GM18511 (cell line): Measurements from ENCODE around the gene ZNHIT3.

ENCODE experiments used
- ATAC-seq: cut with Tn5 transposase; IDR thresholded peaks from one replicate; pipeline ENCODE4 v1.9.1; 2021; ENCODE audit warnings: mild to moderate bottlenecking, moderate library complexity; ENCODE audit not compliant: unreplicated experiment

ZNHIT3 gene

DNA sequence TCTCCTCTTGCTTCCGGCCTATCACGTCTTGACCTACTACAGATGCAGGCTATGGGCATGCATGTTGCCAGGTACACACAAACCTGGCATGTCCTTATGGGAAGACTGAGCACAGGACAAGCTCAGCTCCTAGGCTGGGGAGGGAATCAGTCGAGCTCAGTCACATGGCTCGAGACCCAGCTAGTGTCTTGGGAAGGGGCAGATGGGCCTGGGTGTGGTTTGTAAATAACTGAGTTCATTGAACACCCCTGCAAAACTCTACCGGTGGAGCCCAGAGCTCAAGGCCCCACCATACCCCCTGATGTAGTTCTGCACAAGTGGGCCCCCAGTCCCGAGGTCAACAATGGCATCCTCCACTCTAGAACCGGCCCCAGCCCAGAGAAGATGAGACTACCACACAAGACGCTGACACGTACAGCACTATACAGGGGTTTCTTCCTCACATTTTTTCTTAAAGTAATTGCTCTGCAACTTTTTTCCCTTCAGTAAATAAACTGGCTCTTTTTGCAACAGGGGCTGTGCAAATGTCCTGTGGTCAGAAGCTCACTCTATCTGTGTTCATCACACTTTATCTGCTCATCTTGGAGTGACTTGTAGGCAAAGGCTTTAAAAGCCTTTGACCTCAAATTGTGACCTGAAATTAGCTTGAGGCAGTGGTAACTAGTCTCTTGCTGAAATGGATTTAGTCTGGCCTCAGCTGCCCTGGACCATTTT, 22.9 kb downstream of the ZNHIT3 start:
- ATAC-seq: no peak

DNA sequence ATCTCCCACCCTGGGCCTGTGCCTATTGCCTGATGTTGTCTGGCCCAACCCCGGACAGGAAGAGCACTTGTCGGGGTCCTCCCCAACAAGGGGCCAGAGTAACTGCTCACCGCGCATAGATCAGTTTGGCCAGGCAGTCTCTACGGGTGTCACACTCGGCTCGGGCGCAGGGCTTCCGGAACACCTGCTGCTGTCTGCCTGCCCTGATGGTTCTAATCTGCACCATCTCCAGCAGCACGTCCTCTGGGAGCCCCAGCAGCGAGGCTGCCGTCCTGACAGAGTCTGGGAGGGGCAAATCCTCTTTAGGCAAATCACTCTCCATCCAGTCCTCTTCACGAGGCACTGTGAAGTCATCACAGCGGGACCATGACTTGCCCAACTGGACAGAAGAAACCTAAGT, 24.2 kb downstream of the ZNHIT3 start:
- ATAC-seq: no peak

DNA sequence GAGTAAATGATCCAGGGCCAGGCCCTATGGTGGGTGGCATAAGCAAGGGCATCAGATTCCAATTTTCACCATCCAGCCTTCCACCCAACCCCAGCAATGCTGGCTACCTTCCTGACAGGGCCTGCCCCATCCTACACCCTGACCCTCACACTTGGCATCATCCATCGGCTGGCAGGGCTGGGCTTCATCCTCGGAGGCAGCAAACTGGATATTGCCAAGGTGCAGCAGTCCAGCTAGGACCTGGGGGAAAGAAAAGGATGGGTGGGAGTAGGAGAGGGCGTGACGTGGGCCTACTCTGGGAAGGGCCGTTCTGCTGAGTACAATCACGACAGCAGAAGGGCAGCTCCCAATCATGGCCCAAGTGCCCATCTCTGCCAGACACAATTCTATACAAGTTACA, 24.7 kb downstream of the ZNHIT3 start:
- no peak for ATAC-seq

DNA sequence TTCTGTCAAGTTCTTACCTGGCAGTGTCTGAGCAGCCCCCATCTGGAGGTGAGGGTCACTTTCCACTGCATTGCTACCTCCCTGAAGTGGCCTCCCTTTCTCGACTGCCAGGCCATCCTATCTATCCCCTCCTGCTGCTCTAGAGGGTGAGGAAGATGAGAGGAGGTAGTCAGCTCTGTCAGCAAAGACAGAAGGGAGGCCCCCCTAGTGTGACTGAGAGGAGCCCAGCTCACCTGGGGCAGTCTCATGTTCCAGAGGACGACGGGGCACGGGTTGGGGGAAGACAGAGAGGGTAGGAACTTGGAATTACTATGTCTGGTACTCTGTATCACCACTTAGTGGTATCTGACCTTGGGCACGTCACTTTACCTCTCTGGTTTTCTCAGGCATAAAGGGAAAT, 26.2 kb downstream of the ZNHIT3 start:
- ATAC-seq: no peak

DNA sequence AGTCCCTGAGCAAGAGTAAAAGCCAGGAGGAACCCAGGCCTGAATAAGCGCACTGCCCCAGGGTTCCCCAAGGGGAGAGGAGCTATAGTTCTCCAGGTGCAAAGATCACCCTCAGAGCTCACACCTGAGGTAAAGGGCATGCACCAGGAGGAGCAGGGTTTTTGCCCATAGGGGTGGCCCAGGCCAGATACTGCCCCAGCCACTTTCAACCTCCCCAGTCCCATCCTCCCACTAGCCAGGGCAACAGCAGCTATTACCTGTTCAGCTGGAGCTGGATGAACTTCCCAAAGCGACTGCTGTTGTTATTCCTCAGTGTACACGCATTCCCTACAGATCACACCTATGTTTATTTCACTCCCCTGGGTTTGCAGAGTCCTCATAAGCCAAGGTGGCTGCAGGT, 28.4 kb downstream of the ZNHIT3 start:
- ATAC-seq: no peak

DNA sequence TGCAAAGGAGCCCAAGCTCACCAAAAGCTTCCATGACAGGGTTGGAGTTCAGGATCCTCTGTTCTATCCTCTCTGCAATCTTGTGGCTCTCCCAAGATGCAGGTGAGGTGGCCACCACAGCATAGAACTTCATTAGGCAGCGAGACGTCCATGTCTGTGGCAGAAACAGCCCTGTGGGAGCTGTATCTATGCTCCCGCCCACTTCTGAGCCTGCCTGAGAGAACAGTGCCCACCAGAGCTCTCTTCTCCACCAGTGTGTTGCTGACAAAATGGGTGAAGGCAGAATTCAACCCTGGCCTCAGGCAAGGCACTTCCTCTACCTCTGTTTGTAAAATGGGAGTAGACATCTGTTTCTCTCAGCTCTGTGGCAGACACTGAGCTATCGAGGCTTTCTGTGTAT, 29.4 kb downstream of the ZNHIT3 start:
- no peak for ATAC-seq

DNA sequence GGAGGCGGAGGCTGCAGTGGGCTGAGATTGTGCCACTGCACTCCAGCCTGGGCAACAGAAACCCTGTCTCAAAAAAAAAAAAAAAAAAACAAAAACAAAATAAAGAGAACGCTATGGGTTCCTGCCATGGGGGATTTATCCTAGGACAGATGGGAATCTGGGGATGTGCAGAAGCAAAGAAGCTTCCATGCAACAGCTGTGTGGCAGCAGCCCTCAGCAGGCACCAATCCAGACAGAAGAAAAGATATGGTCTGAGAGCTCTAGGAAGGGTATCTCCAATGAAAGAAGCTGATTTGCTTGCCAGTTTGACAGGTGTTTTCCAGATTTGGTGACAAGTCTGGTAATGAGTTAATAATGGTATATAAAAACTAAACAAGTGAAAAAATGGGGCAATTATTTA, 36.6 kb downstream of the ZNHIT3 start:
- ATAC-seq: no peak

DNA sequence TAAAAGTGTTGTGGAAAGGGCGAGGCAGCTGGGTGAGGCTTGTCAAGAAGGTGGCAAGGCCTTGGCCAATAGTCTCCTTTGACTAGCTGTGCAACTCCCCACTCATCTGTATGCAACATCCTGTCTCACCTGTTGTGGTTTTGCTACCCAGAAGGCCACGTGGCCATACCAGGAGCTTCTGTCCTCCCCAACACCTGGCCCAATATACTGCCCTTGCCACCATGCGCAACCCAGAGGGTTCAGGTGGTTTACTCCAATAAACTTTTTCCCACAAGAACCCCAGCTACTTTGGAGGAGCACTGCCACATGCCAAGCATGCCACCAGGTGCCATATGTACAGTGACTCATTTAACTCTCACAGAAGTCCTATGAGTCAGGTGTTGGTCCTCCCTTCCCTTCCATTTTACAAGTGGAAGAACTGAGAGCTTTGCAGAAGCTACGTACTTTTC, 38.0 kb downstream of the ZNHIT3 start:
- ATAC-seq: no peak

DNA sequence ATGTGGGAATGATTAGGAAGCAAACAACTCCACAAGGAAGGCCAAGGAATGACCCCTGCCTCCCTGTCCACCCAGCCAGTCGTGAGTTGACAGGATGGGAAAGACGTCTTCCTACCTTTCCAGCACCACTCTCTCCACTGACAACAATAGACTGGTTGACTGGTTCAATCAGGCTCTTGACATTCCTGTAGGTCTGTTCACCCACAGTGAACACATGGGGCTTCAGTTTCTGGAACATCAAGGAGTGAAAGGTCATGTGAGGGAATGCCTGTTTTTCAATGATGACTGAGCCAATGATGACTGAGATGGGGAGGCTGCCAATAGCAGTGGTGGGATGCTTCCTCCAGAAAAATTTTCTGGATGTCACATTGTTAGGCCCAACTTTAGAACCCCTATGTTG, 38.6 kb downstream of the ZNHIT3 start:
- ATAC-seq: no peak

DNA sequence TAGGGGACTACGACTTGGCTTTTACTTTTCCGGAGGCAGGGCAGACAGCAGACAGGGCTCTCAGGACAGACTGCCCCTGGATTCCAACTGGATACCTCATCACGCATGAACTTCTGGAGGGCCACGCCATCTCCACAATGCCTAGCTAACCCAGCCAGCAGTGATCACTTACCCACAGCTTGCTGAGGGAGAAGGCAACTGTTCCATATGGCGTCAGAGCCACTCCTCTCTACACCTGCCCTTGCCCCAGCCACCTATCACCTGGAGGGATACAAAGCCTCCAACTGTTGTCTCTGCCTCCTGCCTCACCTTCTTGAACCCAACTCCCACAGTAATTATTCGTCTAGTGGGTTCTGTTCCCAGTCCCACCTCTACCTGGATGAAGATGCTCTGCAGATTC, 39.4 kb downstream of the ZNHIT3 start:
- ATAC-seq: no peak

DNA sequence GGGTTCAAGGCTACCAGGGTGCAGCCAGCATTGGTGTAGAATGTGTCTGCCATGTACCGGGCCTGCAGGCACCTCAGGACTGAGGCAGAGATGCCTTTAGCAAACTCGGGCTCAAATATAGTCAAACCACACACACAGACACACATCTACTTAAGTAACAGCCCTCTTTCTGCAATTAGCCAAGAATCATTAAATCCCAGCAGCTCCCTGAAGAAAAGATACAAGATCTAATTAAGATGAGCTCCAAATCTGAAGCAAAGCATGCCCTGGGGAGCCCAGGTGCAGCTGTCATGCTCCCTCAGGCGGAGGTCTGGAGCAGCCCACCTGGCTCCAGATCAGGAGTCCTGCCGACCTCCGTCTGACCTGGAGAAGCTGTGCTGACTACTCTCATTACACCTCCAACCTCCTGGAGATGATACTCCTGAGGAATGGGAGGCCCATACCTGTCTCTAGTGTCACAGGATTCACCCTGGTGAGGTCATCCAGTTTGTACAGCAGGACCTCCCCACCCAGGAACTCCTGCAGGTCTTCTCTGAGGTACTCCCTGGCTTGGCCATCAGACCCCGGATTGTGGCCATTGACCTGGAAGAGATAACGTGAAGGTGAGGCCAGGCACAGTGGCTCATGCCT, 41.3 kb downstream of the ZNHIT3 start:
- no peak for ATAC-seq

DNA sequence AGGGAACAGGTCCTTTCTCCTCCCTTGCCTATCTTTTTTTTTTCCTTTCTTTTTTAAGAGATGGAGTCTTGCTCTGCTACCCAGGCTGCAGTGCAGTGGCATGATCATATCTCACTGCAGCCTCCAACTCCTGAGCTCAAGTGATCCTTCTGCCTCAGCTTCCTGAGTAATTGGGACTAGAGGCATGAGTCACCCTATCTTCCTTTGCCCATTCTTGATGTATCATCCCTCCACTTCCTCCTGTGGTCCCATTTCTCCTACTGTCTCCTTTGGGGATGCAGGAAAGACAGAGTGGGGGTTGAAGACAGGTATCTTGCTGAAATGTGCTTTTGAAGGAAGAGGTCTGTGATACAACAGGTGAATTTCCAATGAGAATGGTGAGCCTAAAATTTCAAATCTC, 42.6 kb downstream of the ZNHIT3 start:
- ATAC-seq: no peak

DNA sequence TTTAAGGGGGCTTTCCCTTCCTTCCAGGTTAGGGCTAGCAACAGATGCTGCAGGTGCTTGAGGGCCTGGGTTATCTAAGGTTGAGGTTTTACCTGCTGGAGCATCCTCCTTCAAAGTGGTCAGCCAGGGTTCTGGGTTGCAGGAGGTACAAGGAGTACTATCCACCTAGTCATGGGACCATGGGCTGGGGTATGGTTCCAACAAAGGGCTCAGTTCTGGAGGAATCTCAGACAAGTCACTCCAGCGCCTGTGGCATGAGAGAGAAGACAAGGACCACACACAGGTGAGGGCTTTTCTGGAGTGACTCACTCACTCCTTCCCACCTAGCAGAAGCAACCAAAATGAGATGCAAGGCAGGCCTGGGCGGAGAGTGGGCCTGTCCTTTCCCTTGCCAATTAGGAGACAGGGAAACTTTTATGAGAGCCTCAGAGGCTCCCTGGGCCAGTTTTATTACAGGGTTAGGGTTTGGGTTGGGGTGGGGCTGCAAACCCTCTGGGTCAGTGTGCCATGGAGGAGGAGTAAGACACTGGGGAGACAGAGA, 46.0 kb downstream of the ZNHIT3 start:
- ATAC-seq: no peak

DNA sequence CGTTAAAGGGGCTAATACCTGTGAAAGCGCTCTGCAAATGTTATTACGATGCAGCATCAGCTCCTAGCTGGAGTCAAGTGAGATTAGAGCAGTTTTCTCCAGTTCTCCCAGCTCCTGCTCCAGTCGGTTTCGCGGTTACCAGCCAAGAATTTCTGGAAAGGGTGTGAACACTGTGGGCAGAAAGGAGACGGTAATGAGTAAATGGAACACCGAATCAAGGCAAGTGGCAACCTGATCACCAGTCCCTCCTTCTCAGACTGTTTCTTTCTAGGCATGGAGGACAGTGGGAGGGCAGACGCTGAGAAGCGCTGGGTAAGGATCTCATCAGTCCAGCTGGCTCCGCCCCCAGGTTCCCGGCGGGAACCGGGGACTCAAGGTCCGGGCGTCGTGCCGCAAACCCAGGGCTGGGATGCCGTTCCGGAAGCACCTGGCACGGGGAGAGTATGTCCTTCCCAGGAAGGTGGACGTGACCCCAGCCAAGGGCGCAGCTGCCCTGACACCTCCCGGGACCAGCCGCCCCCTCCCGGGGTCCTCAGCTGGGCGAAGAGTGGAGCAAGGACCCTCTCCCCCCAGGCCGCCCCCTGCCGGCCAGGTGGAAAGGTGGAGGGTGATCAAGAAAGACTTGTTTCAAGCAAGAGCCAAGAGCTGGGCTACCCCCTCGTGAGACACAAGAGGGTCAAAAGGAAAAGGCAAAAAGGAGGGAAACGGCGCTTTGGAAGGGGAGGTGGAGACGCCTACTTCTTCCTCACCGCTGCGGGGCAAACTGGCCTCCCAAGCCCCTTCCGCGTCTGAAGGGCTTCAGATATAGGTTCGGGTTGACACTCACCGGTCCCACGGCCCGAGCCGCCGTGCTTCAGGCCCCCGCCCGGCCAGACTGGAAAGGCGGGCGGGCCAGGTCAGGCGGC, 47.7 kb downstream of the ZNHIT3 start:
- ATAC-seq: peak; percentile 38

DNA sequence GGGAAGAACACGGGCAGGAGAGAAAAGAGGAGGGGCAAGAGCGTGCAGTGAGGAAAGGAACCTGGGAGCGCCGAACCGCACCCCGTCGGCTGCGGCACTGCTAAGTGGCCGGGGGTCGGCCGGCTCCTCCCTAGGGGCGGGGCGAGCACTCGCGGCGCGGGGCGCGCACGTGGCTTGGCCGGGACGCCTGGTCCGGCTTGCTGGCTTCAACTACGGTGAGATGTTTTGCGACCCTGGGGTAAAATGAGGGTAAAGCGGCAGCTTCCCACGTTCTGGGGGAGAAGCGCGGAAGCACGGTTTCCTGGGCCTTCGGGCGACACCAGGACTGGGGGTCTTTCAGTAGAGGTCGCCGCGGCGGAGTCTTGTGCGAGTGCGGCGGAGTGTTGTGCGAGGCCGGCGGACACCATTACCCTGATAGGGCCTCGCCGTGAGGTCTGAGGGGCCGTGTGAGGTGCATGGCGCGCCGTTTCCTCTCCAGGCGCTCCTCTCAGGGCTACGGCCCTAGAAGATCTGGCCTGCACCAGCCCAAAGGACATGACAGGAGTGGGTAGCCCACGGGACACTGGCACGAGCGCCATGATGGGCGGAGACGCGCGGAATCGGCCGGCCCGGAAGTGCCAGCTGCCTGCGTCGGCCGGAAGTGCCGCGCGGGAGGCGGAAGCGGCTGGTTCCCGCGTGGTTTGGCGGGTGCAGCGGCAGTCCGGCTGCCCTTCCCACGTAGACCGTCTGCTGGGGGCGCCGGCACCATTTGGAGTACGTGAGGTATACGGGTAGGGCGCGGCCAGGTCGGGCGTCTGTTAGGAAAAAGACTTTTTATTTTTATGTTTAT, 48.6 kb downstream of the ZNHIT3 start, which contains the start of the genes MYO19 and PIGW:
Gene MYO19 (minus strand): TSS at position 29 of the 829 bp plus-strand sequence. CDS start 2,330 bp downstream, outside the sequence.
Gene PIGW (plus strand): TSS at position 148 of the 829 bp plus-strand sequence. CDS start 2,115 bp downstream, outside the sequence.
- ATAC-seq: peak; percentile 78

DNA sequence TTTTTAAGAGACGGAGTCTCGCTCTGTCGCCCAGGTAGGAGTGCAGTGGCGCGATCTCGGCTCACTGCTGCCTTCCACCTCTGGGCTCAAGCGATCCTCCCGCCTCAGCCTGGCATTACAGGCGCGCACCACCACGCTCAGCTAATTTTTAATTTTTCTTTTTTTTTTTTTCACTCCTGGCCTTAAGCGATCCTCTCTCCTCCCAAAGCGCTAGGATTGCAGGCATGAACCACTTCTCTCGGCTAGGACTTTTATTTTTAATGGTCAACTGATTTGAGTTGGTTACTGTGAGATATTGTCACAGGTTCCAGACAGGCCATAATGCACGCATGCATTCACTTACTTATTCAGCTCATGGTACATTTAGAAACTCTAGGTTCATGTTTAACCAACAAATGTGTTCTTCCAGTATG, 49.2 kb downstream of the ZNHIT3 start:
- ATAC-seq: no peak

DNA sequence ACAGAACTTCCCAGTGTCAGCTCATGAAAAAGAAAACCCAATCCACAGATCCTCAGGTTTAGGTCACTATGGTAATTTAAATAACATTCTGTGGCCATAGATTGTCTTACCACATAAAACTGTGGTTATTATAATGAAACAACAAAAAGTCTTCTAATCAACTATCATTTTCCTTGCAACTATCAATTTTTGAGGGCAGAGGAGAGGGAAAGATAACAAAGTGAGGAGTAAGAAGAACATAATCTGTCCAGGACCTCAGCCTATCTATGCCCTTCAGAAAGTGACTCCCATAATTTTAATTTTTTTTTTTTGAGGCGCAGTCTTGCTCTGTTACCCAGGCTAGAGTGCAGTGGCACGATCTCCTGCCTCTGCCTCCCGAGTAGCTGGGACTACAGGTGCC, 54.2 kb downstream of the ZNHIT3 start:
- no peak for ATAC-seq

DNA sequence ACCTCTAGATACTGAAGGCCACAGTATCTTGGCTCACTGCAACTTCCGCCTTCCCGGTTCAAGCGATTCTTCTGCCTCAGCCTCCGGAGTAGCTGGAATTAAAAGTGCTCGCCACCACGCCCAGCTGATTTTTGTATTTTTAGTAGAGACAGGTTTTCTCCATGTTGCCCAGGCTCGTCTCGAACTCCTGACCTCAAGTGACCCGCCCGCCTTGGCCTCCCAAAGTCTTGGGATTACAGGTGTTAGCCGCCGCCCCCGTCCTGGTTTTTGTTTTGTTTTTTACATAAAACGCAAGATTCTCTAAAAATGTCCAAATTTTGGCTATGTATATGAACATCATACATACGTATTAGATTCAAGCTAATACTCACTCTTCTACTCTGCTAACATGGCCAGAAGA, 56.3 kb downstream of the ZNHIT3 start:
- ATAC-seq: no peak

DNA sequence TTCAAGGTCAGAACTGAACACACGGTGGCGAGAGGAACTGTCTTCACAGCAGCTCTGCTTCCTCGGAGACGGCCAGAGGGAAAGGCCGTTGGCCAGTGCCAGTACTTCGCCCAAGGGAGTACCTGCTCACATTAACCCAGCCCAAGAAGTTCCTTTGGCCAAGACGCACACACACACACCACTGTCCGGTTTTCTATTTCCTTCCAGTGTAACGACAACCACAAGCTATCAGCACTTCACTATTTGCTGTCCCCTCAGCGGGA, 57.5 kb downstream of the ZNHIT3 start:
- ATAC-seq: no peak

DNA sequence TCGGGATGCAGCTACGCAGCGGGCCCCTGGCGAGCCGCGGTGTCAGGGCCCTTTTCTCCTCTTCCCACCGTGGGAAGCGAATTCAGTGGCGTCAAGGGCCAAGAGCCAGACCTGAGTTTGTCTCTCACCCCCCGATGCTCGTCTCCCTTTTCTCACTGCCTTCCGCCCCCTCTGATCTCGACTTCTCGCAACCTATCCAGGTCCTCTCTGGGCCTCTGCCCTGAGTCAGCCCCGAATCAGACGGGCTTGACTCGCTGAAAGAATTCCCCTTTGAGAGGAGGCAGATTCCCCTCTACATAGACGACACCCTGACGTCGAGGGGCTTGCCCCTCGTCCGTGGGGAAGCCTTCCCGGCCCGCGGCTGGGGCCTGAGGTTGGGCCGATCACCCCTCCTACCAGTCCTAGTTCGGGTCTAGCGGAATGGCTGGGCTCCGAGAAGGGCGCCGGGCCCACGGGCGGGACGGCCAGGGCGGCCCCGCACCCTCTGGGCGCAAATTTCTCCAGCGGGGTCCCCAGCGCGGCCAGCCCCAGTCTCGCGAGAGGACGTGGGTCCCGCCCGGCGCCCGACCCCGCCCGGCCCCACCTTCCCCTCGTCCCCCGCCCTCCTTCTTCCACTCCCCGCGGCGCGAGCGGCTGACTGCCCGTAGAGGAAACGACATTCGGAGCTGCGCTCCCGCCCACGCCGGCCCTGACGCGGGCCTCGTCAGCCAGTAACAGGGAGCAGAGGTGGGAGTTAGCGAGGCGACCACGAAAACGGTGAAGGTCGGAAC, 58.0 kb downstream of the ZNHIT3 start, which contains the start of gene GGNBP2:
Gene GGNBP2 (plus strand): TSS at position 613 of the 770 bp plus-strand sequence. CDS start 806 bp downstream, outside the sequence.
- peak; percentile 56 for ATAC-seq
